ENCODE results near the gene WDFY2.

WDFY2 gene

GRCh38 chr13:51805925-51806324, 221.7 kb downstream of the WDFY2 start:
- Histone ChIP-seq H3K9me3 (ENCODE audit: insufficient read depth, low read length) (no peaks in the 10 kb centered on the region), H4K20me1 (ENCODE audit: low read depth, low read length) (no peaks in the 10 kb centered on the region), H3K79me2 (ENCODE audit: insufficient read depth, low read length) (no peaks in the 10 kb centered on the region), H3K4me2 (ENCODE audit: low read depth, low read length, poor library complexity, severe bottlenecking) (no peak overlapping the region), H3K9me2 (replicated peaks; ENCODE audit: insufficient read depth, low read length) (no peaks in the 10 kb centered on the region), H3F3A (ENCODE audit: insufficient read depth) (peaks cover 14% of the 10 kb centered on the region; the same call in 1 of the 2 replicates), H3K36me3 (ENCODE audit: low read length) (no peaks in the 10 kb centered on the region), H3K4me3 (ENCODE audit: insufficient read depth, low read length, poor library complexity, severe bottlenecking) (no peak overlapping the region), H3K9ac (ENCODE audit: low read length) (no peak overlapping the region), H3K27ac (ENCODE audit: low read depth, low read length) (no peak overlapping the region), H2AFZ (ENCODE audit: low read depth, low read length, severe bottlenecking) (no peak overlapping the region), H3K27me3 (ENCODE audit: low read length) (no peaks in the 10 kb centered on the region)
- TF ChIP-seq EZH2phosphoT487 (conservative IDR thresholded peaks at IDR 0.05; ENCODE audit: low read length) (no peak), CTCF (IDR thresholded peaks at IDR 0.05; ENCODE audit: insufficient read depth, low read length, poor library complexity, severe bottlenecking) (no peak)

- no peak overlapping the region for H3K4me3 ChIP-seq (ENCODE audit: insufficient read depth, low read length, poor library complexity, severe bottlenecking)
- H3K9me2 ChIP-seq (replicated peaks; ENCODE audit: insufficient read depth, low read length) = no peaks in the 10 kb centered on the region
- TF ChIP-seq CTCF (IDR thresholded peaks at IDR 0.05; ENCODE audit: insufficient read depth, low read length, poor library complexity, severe bottlenecking) (no peak), EZH2phosphoT487 (conservative IDR thresholded peaks at IDR 0.05; ENCODE audit: low read length) (no peak)
- H3K36me3 ChIP-seq (ENCODE audit: low read length) = no peaks in the 10 kb centered on the region
- H3K79me2 ChIP-seq (ENCODE audit: insufficient read depth, low read length) = no peaks in the 10 kb centered on the region
- no peak overlapping the region for H3K4me2 ChIP-seq (ENCODE audit: low read depth, low read length, poor library complexity, severe bottlenecking)
- no peaks in the 10 kb centered on the region for H3K9me3 ChIP-seq (ENCODE audit: insufficient read depth, low read length)
- no peak overlapping the region for H2AFZ ChIP-seq (ENCODE audit: low read depth, low read length, severe bottlenecking)
- no peak overlapping the region for H3K27ac ChIP-seq (ENCODE audit: low read depth, low read length)
- peaks cover 14% of the 10 kb centered on the region; the same call in 1 of the 2 replicates for H3F3A ChIP-seq (ENCODE audit: insufficient read depth)
- H3K27me3 ChIP-seq (ENCODE audit: low read length) = no peaks in the 10 kb centered on the region
- no peaks in the 10 kb centered on the region for H4K20me1 ChIP-seq (ENCODE audit: low read depth, low read length)
- H3K9ac ChIP-seq (ENCODE audit: low read length) = no peak overlapping the region
These were observed 222.3 kb downstream of the WDFY2 start for GRCh38 chr13:51806566-51806965.

GRCh38 chr13:51807041-51807440, 222.8 kb downstream of the WDFY2 start:
- no peak overlapping the region for H3K4me2 ChIP-seq (ENCODE audit: low read depth, low read length, poor library complexity, severe bottlenecking)
- TF ChIP-seq CTCF (IDR thresholded peaks at IDR 0.05; ENCODE audit: insufficient read depth, low read length, poor library complexity, severe bottlenecking) = no peak
- TF ChIP-seq EZH2phosphoT487 (conservative IDR thresholded peaks at IDR 0.05; ENCODE audit: low read length) = no peak
- no peak overlapping the region for H3K27ac ChIP-seq (ENCODE audit: low read depth, low read length)
- no peaks in the 10 kb centered on the region for H3K79me2 ChIP-seq (ENCODE audit: insufficient read depth, low read length)
- H3K9me3 ChIP-seq (ENCODE audit: insufficient read depth, low read length) = no peaks in the 10 kb centered on the region
- H4K20me1 ChIP-seq (ENCODE audit: low read depth, low read length) = no peaks in the 10 kb centered on the region
- H3K4me3 ChIP-seq (ENCODE audit: insufficient read depth, low read length, poor library complexity, severe bottlenecking) = no peak overlapping the region
- H3F3A ChIP-seq (ENCODE audit: insufficient read depth) = peaks cover 14% of the 10 kb centered on the region; the same call in 1 of the 2 replicates
- H2AFZ ChIP-seq (ENCODE audit: low read depth, low read length, severe bottlenecking) = no peak overlapping the region
- H3K9me2 ChIP-seq (replicated peaks; ENCODE audit: insufficient read depth, low read length) = no peaks in the 10 kb centered on the region
- H3K9ac ChIP-seq (ENCODE audit: low read length) = no peak overlapping the region
- H3K36me3 ChIP-seq (ENCODE audit: low read length) = no peaks in the 10 kb centered on the region
- H3K27me3 ChIP-seq (ENCODE audit: low read length) = no peaks in the 10 kb centered on the region
